ENCODE measurements around the gene KCNE3.

KCNE3 gene

DNA sequence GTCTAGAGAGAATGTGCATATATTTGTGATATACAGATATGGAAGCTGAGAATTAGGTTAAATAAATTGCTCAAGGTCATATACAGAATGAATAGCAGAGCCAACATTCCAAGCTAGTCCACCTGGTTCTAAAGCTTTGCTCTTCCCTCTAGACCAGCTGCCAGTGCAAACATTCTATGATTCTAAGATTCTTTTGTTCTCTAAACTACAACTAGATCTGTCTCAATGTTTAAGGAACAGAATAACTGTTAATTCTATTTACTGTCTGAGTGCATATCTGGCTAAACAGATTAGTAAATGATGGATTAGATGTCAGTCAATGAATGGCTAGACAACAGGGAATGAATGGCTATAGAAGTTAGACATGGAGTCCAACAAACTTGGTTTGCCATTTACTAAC lies 19.6 kb downstream of the KCNE3 start:
- TF ChIP-seq, protein P1, sequence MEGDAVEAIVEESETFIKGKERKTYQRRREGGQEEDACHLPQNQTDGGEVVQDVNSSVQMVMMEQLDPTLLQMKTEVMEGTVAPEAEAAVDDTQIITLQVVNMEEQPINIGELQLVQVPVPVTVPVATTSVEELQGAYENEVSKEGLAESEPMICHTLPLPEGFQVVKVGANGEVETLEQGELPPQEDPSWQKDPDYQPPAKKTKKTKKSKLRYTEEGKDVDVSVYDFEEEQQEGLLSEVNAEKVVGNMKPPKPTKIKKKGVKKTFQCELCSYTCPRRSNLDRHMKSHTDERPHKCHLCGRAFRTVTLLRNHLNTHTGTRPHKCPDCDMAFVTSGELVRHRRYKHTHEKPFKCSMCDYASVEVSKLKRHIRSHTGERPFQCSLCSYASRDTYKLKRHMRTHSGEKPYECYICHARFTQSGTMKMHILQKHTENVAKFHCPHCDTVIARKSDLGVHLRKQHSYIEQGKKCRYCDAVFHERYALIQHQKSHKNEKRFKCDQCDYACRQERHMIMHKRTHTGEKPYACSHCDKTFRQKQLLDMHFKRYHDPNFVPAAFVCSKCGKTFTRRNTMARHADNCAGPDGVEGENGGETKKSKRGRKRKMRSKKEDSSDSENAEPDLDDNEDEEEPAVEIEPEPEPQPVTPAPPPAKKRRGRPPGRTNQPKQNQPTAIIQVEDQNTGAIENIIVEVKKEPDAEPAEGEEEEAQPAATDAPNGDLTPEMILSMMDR (conservative IDR thresholded peaks at IDR 0.05; ENCODE audit: control insufficient read depth, insufficient read depth, low read depth, low read length) = no peak
- no peak overlapping the region for H3K4me3 ChIP-seq (ENCODE audit: control insufficient read depth, low read depth, low read length)
- DNase-seq (ENCODE audit: low read depth) = no peak

DNA sequence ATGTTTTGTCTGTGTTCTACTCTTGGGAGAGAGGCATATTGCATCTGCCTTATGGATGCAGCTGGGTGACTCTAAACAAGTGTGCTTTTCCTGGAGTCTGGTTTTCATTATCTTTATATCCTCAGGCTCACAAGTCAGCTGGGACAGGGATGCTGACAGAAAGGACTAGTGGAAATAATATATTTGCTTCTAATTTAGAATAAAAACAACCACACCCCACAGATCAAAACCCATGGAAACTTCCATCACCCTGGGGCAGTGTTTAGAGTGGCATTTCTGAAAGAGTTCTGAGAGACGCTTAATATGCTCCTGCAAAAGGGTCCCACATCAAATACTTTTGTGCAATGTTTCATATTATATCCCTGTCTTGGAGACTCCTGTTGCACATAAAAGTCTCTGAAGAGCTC lies 20.8 kb downstream of the KCNE3 start:
- no peak overlapping the region for H3K4me3 ChIP-seq (ENCODE audit: control insufficient read depth, low read depth, low read length)
- TF ChIP-seq, protein P1 (conservative IDR thresholded peaks at IDR 0.05; ENCODE audit: control insufficient read depth, insufficient read depth, low read depth, low read length) = no peak
- peak; percentile 20 for DNase-seq (ENCODE audit: low read depth)

DNA sequence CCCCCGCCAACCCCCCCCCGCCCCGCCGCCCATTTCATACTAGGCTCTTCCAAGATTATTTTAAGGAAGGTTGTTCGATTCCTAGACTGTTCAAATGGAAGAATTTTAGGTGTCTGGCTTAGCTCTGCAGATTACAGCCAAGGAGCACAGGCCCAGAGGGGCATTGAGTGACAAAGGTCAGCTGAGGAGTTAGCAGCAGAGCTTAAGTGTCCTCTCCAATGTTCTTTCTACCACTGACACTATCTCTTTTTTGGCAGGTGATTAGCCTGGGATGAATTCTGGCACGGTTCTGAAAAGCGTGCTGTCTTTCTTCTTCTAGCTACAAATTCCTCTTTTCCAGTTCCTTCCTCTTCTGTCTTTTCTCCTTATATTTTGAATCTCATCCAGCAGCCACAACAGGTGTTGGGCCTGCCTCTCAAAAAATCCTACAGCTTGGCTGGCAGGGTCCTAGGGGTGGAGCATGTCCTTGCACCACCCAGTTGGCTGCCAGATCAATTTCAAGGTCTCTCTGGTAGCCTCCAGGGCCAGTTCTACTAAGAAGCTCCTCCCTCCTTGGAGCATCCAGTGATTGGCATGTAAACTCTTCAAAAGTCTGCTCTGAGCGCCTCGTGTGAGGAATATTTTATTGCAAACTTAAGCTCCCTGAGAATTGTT lies 23.0 kb downstream of the KCNE3 start:
- TF ChIP-seq, protein P1 (conservative IDR thresholded peaks at IDR 0.05; ENCODE audit: control insufficient read depth, insufficient read depth, low read depth, low read length) = no peak
- no peak overlapping the region for H3K4me3 ChIP-seq (ENCODE audit: control insufficient read depth, low read depth, low read length)
- DNase-seq (ENCODE audit: low read depth) = no peak

DNA sequence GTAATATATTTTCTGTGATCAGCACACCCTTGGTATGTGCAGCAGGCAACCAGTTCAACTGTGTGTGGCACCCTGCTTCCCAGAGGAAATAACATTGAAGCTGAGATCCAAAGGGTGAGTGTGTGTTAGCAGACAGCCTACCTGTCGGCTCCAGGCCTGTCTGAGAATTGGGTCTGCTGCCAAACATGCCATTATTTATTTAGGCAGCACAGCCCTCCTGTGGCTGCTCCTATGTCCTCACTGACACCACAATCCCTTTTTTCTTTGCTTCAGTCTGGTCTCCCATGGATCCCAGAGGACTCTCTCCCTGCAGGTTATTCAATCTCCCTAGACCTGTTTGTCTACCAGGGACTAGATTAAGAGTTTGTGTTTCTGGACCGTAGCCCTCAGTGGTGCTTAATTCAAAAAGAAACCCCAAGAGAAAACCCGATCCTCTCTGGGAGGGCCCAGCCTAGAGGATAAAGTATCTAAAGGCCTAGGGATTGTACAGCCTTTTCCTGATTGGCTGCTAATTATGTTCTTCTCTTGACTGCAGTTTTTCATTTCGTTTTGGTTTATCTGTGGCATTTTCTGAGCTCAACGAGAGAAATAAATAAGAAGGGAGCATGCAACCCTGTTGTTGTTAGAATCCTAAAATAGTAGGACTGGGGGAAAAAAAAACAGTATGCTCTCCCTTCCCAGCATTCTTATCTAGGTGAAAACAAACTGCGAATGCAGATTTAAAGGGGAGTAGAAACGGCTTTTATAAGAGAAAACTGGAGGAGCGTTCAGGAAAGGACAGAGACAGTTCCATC lies 24.1 kb downstream of the KCNE3 start:
- H3K4me3 ChIP-seq (ENCODE audit: control insufficient read depth, low read depth, low read length) = no peak overlapping the region
- TF ChIP-seq, protein P1 (conservative IDR thresholded peaks at IDR 0.05; ENCODE audit: control insufficient read depth, insufficient read depth, low read depth, low read length) = no peak
- DNase-seq (ENCODE audit: low read depth) = no peak

DNA sequence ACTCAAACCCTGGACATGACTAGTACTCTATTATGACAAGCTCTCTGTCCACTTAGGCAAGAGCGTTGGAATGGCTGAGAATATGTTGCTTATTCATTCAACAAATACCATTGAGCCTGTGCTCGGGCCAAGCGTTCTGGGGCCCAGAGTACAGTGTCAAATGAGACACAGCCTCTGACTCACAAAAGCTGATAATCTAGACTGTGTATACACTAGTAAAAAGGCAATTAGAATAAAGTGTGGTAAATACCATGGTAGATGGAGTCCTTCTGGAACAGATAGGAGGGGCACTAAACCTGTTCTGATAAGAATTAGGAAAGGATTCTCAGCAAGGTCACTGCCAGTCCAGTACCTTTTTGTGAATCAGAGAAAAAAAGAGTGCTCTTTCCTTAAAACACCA lies 24.7 kb downstream of the KCNE3 start:
- no peak overlapping the region for H3K4me3 ChIP-seq (ENCODE audit: control insufficient read depth, low read depth, low read length)
- no peak for DNase-seq (ENCODE audit: low read depth)
- TF ChIP-seq, protein P1 (conservative IDR thresholded peaks at IDR 0.05; ENCODE audit: control insufficient read depth, insufficient read depth, low read depth, low read length) = no peak

DNA sequence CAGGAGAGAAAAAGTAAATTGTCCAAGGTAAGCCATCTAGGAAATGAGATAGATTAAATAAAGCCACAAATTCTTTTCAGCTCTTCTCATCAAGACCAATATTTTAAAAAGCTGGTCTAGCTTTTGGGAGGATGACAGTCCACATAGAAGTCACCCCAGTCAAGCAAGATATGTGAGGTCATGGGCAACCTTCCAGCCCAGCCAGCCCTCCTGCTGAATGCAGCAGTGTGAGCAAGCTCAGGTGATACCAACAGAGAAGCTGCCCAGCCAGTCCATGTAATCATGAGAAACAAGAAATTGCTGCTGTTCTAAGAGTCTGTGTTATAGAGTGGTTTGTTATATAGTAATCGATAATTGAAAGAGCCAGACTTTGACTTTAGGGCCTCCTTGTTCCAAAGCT lies 28.7 kb downstream of the KCNE3 start:
- TF ChIP-seq, protein P1 (conservative IDR thresholded peaks at IDR 0.05; ENCODE audit: control insufficient read depth, insufficient read depth, low read depth, low read length) = no peak
- DNase-seq (ENCODE audit: low read depth) = no peak
- H3K4me3 ChIP-seq (ENCODE audit: control insufficient read depth, low read depth, low read length) = no peak overlapping the region
